Stimulated activated naive CD8-positive, alpha-beta T cell treated with anti-CD3 and anti-CD28 coated beads, Interleukin-15, Interleukin-2, amounts not matched to agents 100 U/mL and 50 U/mL, for 24 hours (primary cell): ENCODE results near the gene DDX18.
A peak's percentile ranks its signal among the peaks of the same experiment; 100 is the strongest.

Source experiments
- ATAC-seq: fragments of 150-1000 bp; cut with Tn5 transposase; one replicate; pipeline ENCODE4 v1.10.0; 2021
- DNase-seq: peaks from one replicate; pipeline ENCODE4 v3.0.0; 2021

The DDX18 gene

GRCh38 chr2:117834992-117835391 lies 20.5 kb downstream of the DDX18 start:
- DNase-seq (no peak), ATAC-seq (no peak)

GRCh38 chr2:117835990-117836760 lies 21.7 kb downstream of the DDX18 start:
- peak; percentile 82 for ATAC-seq
- DNase-seq: peak; percentile 74

- no peak for DNase-seq
- no peak for ATAC-seq
These were observed 30.8 kb downstream of the DDX18 start for GRCh38 chr2:117845304-117845703.

GRCh38 chr2:117850015-117850414 lies 35.5 kb downstream of the DDX18 start:
- no peak for DNase-seq

GRCh38 chr2:117850461-117850860 lies 36.0 kb downstream of the DDX18 start:
- no peak for DNase-seq
- ATAC-seq: no peak

More at GRCh38 chr2:117850015-117850414, 35.5 kb downstream of the DDX18 start:
- no peak for ATAC-seq

- DNase-seq: no peak
- no peak for ATAC-seq
These were observed 37.5 kb downstream of the DDX18 start for GRCh38 chr2:117851969-117852368.

- DNase-seq (no peak), ATAC-seq (no peak)
These were observed 38.8 kb downstream of the DDX18 start for GRCh38 chr2:117853316-117853715.

- no peak for DNase-seq
- ATAC-seq: no peak
These were observed 39.4 kb downstream of the DDX18 start for GRCh38 chr2:117853873-117854272.

- DNase-seq: no peak
- ATAC-seq: no peak
These were observed 40.1 kb downstream of the DDX18 start for GRCh38 chr2:117854610-117855009.

- no peak for DNase-seq
These were observed 41.4 kb downstream of the DDX18 start for GRCh38 chr2:117855886-117856285.

GRCh38 chr2:117856415-117857210 lies 42.1 kb downstream of the DDX18 start:
- no peak for DNase-seq
- ATAC-seq: no peak

More at GRCh38 chr2:117855886-117856285, 41.4 kb downstream of the DDX18 start:
- ATAC-seq: no peak

- no peak for ATAC-seq
- DNase-seq: no peak
These were observed 43.8 kb downstream of the DDX18 start for GRCh38 chr2:117858336-117858735.

- no peak for DNase-seq
- ATAC-seq: no peak
These were observed 44.5 kb downstream of the DDX18 start for GRCh38 chr2:117858892-117859531.

- ATAC-seq: no peak
- DNase-seq: no peak
These were observed 45.0 kb downstream of the DDX18 start for GRCh38 chr2:117859532-117859911.

GRCh38 chr2:117859924-117860647 lies 45.6 kb downstream of the DDX18 start:
- ATAC-seq (no peak), DNase-seq (no peak)

- no peak for ATAC-seq
- no peak for DNase-seq
These were observed 48.0 kb downstream of the DDX18 start for GRCh38 chr2:117862459-117862858.

- ATAC-seq (no peak), DNase-seq (no peak)
These were observed 61.3 kb downstream of the DDX18 start for GRCh38 chr2:117875786-117876185.

- no peak for ATAC-seq
These were observed 64.5 kb downstream of the DDX18 start for GRCh38 chr2:117879003-117879402.

More at GRCh38 chr2:117879003-117879402, 64.5 kb downstream of the DDX18 start:
- DNase-seq: no peak
